NCI-H1417 treated with DMSO at 0.1 percent for 48 hours (cell line): ENCODE results near the gene KRT73.

Source experiments
- DNase-seq: peaks from one replicate; lab custom pipeline; 2025; lab: John Stamatoyannopoulos, UW

The KRT73 gene

DNA sequence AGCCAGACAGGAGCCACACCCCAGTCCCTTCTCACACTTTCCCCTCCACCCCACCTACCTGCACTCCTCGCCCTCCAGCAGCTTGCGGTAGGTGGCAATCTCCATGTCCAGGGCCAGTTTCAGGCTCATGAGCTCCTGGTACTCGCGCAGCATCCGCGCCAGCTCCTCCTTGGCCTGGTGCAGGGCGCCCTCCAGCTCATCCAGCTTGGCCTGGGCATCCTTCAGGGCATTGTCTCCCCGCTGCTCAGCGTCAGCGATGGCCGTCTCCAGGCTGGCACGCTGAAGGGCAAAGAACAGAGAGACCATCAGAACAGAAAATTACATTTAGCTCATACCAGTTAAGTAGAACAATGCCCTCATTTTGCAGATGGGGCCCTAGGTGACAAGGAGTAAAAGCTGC lies 50.2 kb downstream of the KRT73 start:
- DNase-seq, result no peak

DNA sequence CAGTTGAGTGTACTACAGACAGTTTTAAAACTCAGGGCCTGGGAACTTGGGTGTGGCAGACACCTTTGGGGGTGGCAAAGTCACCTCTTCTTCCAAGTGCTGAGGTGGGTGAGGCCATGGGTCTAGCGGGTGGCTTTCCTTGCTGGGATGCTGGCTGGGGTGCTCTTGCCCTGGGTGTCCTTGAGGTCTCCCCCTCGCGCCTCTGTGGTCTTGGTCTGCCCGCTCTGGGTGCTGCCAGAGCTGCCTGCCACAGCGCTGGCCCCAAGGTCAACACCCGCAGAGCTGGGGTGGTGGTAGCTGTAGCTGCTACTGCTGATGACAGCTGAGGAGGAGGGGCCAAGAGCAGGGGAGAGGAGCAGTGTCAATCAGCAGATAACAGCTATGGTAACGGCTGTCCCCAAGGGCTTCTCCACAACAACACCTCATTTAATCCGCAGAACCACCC lies 51.5 kb downstream of the KRT73 start:
- no peak for DNase-seq

DNA sequence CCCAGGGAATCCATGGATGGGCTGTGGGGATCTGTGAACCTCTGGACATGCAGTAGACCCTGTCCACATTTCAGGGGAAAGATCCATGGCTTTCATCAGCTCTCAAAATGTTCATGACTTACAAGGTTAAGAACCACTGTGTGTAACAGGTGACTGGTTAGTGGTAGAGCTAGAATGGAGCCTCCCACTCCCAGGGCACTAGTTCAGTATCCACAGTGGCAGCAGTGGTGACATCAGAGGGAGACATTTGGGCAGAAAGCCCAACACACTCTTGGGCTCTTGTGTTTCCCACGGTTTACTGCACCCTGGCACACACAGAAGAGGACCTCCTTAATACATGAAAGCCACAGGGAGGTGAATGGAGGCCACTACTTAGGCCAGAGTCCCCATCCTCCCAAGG lies 53.8 kb downstream of the KRT73 start:
- no peak for DNase-seq

DNA sequence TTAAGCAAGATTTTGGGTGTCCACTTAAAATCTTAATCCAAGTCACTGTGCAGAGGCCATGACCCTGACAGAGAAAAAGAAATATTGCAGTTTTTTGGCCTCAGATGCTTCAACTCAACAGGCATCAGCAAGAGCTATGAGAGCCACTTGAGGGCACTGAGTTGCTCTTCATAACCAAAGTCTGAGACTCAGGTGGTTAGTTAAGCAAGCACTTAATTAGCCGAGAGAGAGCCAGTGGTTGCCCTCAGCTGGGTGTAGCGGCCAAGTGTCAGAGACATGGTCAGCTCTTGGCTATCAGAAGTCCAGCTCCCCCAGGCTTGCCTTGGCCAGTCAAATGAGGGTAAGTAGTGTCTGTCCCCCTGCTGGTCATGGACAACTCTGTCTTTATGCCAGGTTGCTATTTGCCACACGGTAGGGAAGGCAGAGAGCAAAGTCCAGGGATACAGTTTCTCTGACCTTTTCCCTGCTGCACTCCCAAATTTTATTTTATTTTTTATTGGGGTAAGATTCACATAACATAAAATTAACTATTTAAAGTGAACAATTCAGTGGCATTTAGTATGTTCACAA lies 56.4 kb downstream of the KRT73 start:
- no peak for DNase-seq

DNA sequence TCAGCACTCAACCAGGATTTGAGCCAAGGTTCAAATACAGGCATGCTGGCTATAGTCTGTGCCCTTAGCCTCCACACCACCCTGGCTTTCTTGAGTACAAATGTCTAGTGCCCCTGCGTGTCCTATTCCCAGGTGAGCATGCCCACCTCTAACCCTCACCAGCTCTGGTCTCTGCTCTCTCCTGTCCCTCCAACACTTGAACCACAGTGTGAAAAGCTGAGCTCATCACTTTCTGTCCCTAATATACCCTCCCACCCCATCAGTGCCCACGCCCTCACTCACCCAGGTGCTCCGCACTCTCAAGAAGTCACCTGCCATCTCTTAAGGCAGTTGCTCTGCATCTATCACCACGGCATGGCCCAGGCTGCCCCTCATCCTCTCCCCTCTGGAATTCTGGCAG lies 58.4 kb downstream of the KRT73 start:
- DNase-seq, result no peak

DNA sequence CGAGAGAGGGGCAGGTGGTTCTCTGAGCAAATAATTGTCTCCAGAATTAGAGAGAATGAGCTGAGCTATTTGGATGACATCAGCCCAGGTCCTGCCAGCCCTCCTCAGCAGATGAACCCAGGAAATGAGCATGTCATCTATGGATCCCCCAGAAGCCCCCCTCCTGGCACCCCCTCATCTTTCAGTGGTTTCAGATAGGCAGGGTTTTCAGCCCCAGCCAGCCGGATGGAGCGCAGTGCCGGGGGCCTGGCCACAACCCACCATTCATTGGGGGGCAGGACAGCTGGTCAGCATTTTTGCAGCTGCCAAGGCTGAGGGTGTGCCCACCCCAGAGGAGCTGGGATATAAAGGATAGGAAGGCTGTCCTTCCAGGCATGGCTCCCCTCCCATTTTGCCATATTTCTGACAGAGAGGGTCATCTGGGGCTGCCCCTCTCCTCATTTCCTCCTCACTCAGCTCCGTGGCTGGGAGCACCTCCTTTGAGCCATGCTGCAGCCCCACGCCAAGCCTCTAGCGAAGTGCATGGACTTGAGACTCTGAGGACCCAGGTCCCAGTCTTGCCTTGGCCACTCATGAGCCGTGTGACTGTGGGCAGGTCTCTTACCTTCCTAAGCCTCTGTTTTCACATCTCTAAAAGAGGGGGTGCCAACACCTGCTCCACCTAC lies 59.4 kb downstream of the KRT73 start:
- DNase-seq, result no peak
